Cardiac muscle cell (in vitro differentiated cells and primary cell): ENCODE measurements around the gene CTPS2. TPM values are rescaled to one million over a fixed set of nuclear protein-coding genes. Genes with fewer than 3 reads are reported as not detected.

ENCODE experiments used
- DNase-seq, 2 donors: peaks; one replicate each; pipeline versions ENCODE4 v3.0.0 to v3.0.0-alpha.2; 2010 to 2017; ENCODE audit warnings: low read depth in 1 of 2, low spot score in 1 of 2
- H3K27ac ChIP-seq: fragments of 200-600 bp; sonication (generic); 2 replicates; pipeline ENCODE4 v1.5.1; 2016
- H3K27me3 ChIP-seq: fragments of 200-600 bp; sonication (generic); 2 replicates; pipeline ENCODE4 v1.6.0; 2016; ENCODE audit warnings: control low read depth
- H3K36me3 ChIP-seq: fragments of 200-600 bp; sonication (generic); 2 replicates; pipeline ENCODE4 v1.5.1; 2016; ENCODE audit warnings: control low read depth
- H3K4me1 ChIP-seq: fragments of 200-600 bp; sonication (generic); 2 replicates; pipeline ENCODE4 v1.8.1; 2017; ENCODE audit warnings: low read depth, mild to moderate bottlenecking, mixed run types
- H3K4me3 ChIP-seq: fragments of 200-600 bp; sonication (generic); 2 replicates; pipeline ENCODE4 v1.5.1; 2016; ENCODE audit warnings: mild to moderate bottlenecking
- H3K9me3 ChIP-seq: fragments of 200-600 bp; sonication (generic); 2 replicates; pipeline ENCODE4 v1.5.1; 2017; ENCODE audit warnings: low read depth, mild to moderate bottlenecking, control low read depth
- CTCF ChIP-seq: IDR thresholded peaks from 2 replicates; pipeline ENCODE4 v1.5.1; 2012; ENCODE audit warnings: low read depth, mild to moderate bottlenecking, low read length
- polyA plus RNA-seq: library from polyadenylated mRNA; unstranded; fragments of >200 nt; fragmentation: Nextera tagmentation; extraction: Ambion mirVana; gene quantifications from 2 replicates; pipeline ENCODE4 v1.2.1, GENCODE V29; 2016
- total RNA-seq: library from RNA; depleted of rRNA; stranded (reverse); fragments of >200 nt; gene quantifications from 2 replicates; pipeline ENCODE4 v1.2.3, GENCODE V29; 2016

CTPS2 gene
- total and polyA plus RNA-seq, 2 experiments from 2014 or later: 37.4 to 51.0 TPM

- TF ChIP-seq CTCF: no peak
Measured at GRCh38 chrX:16699389-16699788, 13.1 kb downstream of the CTPS2 start.

GRCh38 chrX:16696956-16697355 is 15.5 kb downstream of the CTPS2 start:
- Histone ChIP-seq H3K27ac (no peak overlapping the region), H3K4me1 (no peaks in the 10 kb centered on the region), H3K9me3 (no peaks in the 10 kb centered on the region), H3K36me3 (peaks cover 32% of the 10 kb centered on the region), H3K27me3 (no peaks in the 10 kb centered on the region), H3K4me3 (no peak overlapping the region)
- TF ChIP-seq CTCF: no peak
- no peak for DNase-seq

More at GRCh38 chrX:16699389-16699788, 13.1 kb downstream of the CTPS2 start:
- H3K4me3 ChIP-seq: no peak overlapping the region
- H3K4me1 ChIP-seq: no peaks in the 10 kb centered on the region
- peaks cover 27% of the 10 kb centered on the region for H3K36me3 ChIP-seq
- H3K27ac ChIP-seq: no peak overlapping the region
- no peaks in the 10 kb centered on the region for H3K27me3 ChIP-seq
- no peaks in the 10 kb centered on the region for H3K9me3 ChIP-seq
- no peak for DNase-seq

- peak; percentile 75 for TF ChIP-seq CTCF
Measured at GRCh38 chrX:16695079-16695676, 17.3 kb downstream of the CTPS2 start.

GRCh38 chrX:16687514-16687913 is 25.0 kb downstream of the CTPS2 start:
- Histone ChIP-seq H3K4me3 (no peak overlapping the region), H3K36me3 (peaks cover 52% of the 10 kb centered on the region), H3K9me3 (no peaks in the 10 kb centered on the region), H3K27me3 (no peaks in the 10 kb centered on the region), H3K4me1 (no peaks in the 10 kb centered on the region), H3K27ac (no peak overlapping the region)
- no peak for TF ChIP-seq CTCF
- DNase-seq: no peak

More at GRCh38 chrX:16695079-16695676, 17.3 kb downstream of the CTPS2 start:
- no peak overlapping the region for H3K4me3 ChIP-seq
- no peaks in the 10 kb centered on the region for H3K4me1 ChIP-seq
- no peaks in the 10 kb centered on the region for H3K27me3 ChIP-seq
- no peaks in the 10 kb centered on the region for H3K9me3 ChIP-seq
- H3K27ac ChIP-seq: no peak overlapping the region
- DNase-seq: peak; percentile 58 to 74
- peaks cover 43% of the 10 kb centered on the region for H3K36me3 ChIP-seq

GRCh38 chrX:16683007-16683664 is 29.3 kb downstream of the CTPS2 start:
- Histone ChIP-seq H3K27me3 (no peaks in the 10 kb centered on the region), H3K9me3 (no peaks in the 10 kb centered on the region), H3K4me1 (no peaks in the 10 kb centered on the region), H3K36me3 (peaks cover 46% of the 10 kb centered on the region), H3K4me3 (no peak overlapping the region), H3K27ac (no peak overlapping the region)
- TF ChIP-seq CTCF: no peak
- DNase-seq: no peak
